Measurements from ENCODE around the gene RBCK1.

The RBCK1 gene

GRCh38 chr20:478949-479429 is 70.9 kb downstream of the RBCK1 start:
- peak; percentile 53 for TF ChIP-seq CTCF (IDR thresholded peaks at IDR 0.05; ENCODE audit: insufficient read depth, low read depth, low read length, missing control alignments)
- peak; percentile 73 for DNase-seq (ENCODE audit: low read depth)
- no peak overlapping the region for H3K4me3 ChIP-seq (ENCODE audit: low read depth, low read length)

GRCh38 chr20:479487-479886 is 71.4 kb downstream of the RBCK1 start:
- TF ChIP-seq CTCF (IDR thresholded peaks at IDR 0.05; ENCODE audit: insufficient read depth, low read depth, low read length, missing control alignments) = no peak
- H3K4me3 ChIP-seq (ENCODE audit: low read depth, low read length) = no peak overlapping the region
- no peak for DNase-seq (ENCODE audit: low read depth)

- TF ChIP-seq CTCF (IDR thresholded peaks at IDR 0.05; ENCODE audit: insufficient read depth, low read depth, low read length, missing control alignments) = no peak
- H3K4me3 ChIP-seq (ENCODE audit: low read depth, low read length) = no peak overlapping the region
- no peak for DNase-seq (ENCODE audit: low read depth)
These were observed 71.9 kb downstream of the RBCK1 start for GRCh38 chr20:480044-480443.

- no peak for DNase-seq (ENCODE audit: low read depth)
- H3K4me3 ChIP-seq (ENCODE audit: low read depth, low read length) = no peak overlapping the region
- no peak for TF ChIP-seq CTCF (IDR thresholded peaks at IDR 0.05; ENCODE audit: insufficient read depth, low read depth, low read length, missing control alignments)
These were observed 73.1 kb downstream of the RBCK1 start for GRCh38 chr20:481167-481566.

Measured in GM12865 (cell line).